Activated T-cell treated with anti-CD3 and anti-CD28 coated beads, Interleukin-2, amount 50 U/mL, for 24 hours (primary cell): ENCODE measurements around the gene TARDBP.
A peak's percentile ranks its signal among the peaks of the same experiment; 100 is the strongest.

Source experiments
- DNase-seq: peaks from one replicate; pipeline ENCODE4 v3.0.0-alpha.2; 2020
- H3K27ac Mint-ChIP-seq: 2 replicates; pipeline ENCODE4 v1.8.0; 2020; ENCODE audit warnings: mild to moderate bottlenecking, mixed read lengths
- H3K27me3 Mint-ChIP-seq: 2 replicates; pipeline ENCODE4 v1.8.0; 2020; ENCODE audit warnings: mixed read lengths
- H3K36me3 Mint-ChIP-seq: 2 replicates; pipeline ENCODE4 v1.8.0; 2020; ENCODE audit warnings: low read depth, mixed read lengths
- H3K4me1 Mint-ChIP-seq: 2 replicates; pipeline ENCODE4 v1.8.0; 2020; ENCODE audit warnings: low read depth, mixed read lengths
- H3K4me3 Mint-ChIP-seq: 2 replicates; pipeline ENCODE4 v1.8.0; 2020; ENCODE audit warnings: mild to moderate bottlenecking, moderate library complexity, mixed read lengths
- H3K9me3 Mint-ChIP-seq: 2 replicates; pipeline ENCODE4 v1.8.0; 2020; ENCODE audit warnings: mixed read lengths

TARDBP gene

GRCh38 chr1:11012260-11013159, at the start of gene TARDBP:
Gene TARDBP (plus strand): TSS chr1:11012654. CDS start chr1:11013728, 1,074 bp downstream.
- Mint-ChIP-seq H3K4me1 (peaks cover 31% of the 10 kb centered on the region), H3K36me3 (peaks cover 43% of the 10 kb centered on the region), H3K27ac (peak within 1 kb of the TSS; percentile 100), H3K27me3 (no peaks in the 10 kb centered on the region), H3K9me3 (no peaks in the 10 kb centered on the region), H3K4me3 (peak within 1 kb of the TSS; percentile 86)
- DNase-seq: peak; percentile 96

- Mint-ChIP-seq H3K27ac (peak overlapping the region; percentile 44), H3K4me1 (peaks cover 13% of the 10 kb centered on the region), H3K4me3 (no peak overlapping the region), H3K27me3 (peaks cover 40% of the 10 kb centered on the region), H3K9me3 (no peaks in the 10 kb centered on the region), H3K36me3 (no peaks in the 10 kb centered on the region)
- DNase-seq: no peak
These were observed 46.8 kb upstream of the TARDBP start for GRCh38 chr1:10965546-10966226.

- Mint-ChIP-seq H3K36me3 (no peaks in the 10 kb centered on the region), H3K27me3 (peaks cover 27% of the 10 kb centered on the region)
- no peak for DNase-seq
These were observed 45.4 kb upstream of the TARDBP start for GRCh38 chr1:10967090-10967489.

GRCh38 chr1:10968411-10968826, 44.0 kb upstream of the TARDBP start:
- Mint-ChIP-seq H3K27me3 (peaks cover 20% of the 10 kb centered on the region), H3K36me3 (no peaks in the 10 kb centered on the region), H3K4me1 (peaks cover 13% of the 10 kb centered on the region), H3K4me3 (no peak overlapping the region), H3K27ac (no peak overlapping the region), H3K9me3 (no peaks in the 10 kb centered on the region)
- no peak for DNase-seq

More at GRCh38 chr1:10967090-10967489, 45.4 kb upstream of the TARDBP start:
- H3K27ac Mint-ChIP-seq: no peak overlapping the region
- H3K4me3 Mint-ChIP-seq: no peak overlapping the region
- H3K4me1 Mint-ChIP-seq: peaks cover 13% of the 10 kb centered on the region
- no peaks in the 10 kb centered on the region for H3K9me3 Mint-ChIP-seq

GRCh38 chr1:10969267-10969970, 43.0 kb upstream of the TARDBP start:
- H3K9me3 Mint-ChIP-seq: no peaks in the 10 kb centered on the region
- peaks cover 13% of the 10 kb centered on the region for H3K4me1 Mint-ChIP-seq
- no peak for DNase-seq
- no peak overlapping the region for H3K4me3 Mint-ChIP-seq
- no peaks in the 10 kb centered on the region for H3K36me3 Mint-ChIP-seq
- H3K27me3 Mint-ChIP-seq: peaks cover 10% of the 10 kb centered on the region
- H3K27ac Mint-ChIP-seq: no peak overlapping the region

- no peaks in the 10 kb centered on the region for H3K36me3 Mint-ChIP-seq
- H3K9me3 Mint-ChIP-seq: no peaks in the 10 kb centered on the region
- H3K27me3 Mint-ChIP-seq: peaks cover 6% of the 10 kb centered on the region
- H3K4me1 Mint-ChIP-seq: peaks cover 10% of the 10 kb centered on the region
- DNase-seq: no peak
- H3K4me3 Mint-ChIP-seq: no peak overlapping the region
- no peak overlapping the region for H3K27ac Mint-ChIP-seq
These were observed 42.5 kb upstream of the TARDBP start for GRCh38 chr1:10969971-10970332.

- Mint-ChIP-seq H3K27me3 (peaks cover 14% of the 10 kb centered on the region), H3K4me1 (no peaks in the 10 kb centered on the region), H3K9me3 (no peaks in the 10 kb centered on the region), H3K27ac (no peak overlapping the region), H3K4me3 (no peak overlapping the region), H3K36me3 (no peaks in the 10 kb centered on the region)
- DNase-seq: no peak
These were observed 38.9 kb upstream of the TARDBP start for GRCh38 chr1:10973552-10973951.

- peaks cover 18% of the 10 kb centered on the region for H3K27me3 Mint-ChIP-seq
- DNase-seq: no peak
- H3K9me3 Mint-ChIP-seq: no peaks in the 10 kb centered on the region
- H3K27ac Mint-ChIP-seq: no peak overlapping the region
- no peaks in the 10 kb centered on the region for H3K36me3 Mint-ChIP-seq
- H3K4me1 Mint-ChIP-seq: no peaks in the 10 kb centered on the region
- no peak overlapping the region for H3K4me3 Mint-ChIP-seq
These were observed 38.2 kb upstream of the TARDBP start for GRCh38 chr1:10973956-10974881.

- Mint-ChIP-seq H3K9me3 (no peaks in the 10 kb centered on the region), H3K36me3 (no peaks in the 10 kb centered on the region), H3K27ac (no peak overlapping the region), H3K4me1 (no peaks in the 10 kb centered on the region), H3K27me3 (peaks cover 24% of the 10 kb centered on the region), H3K4me3 (no peak overlapping the region)
- DNase-seq: no peak
These were observed 36.7 kb upstream of the TARDBP start for GRCh38 chr1:10975567-10976326.

GRCh38 chr1:10978719-10979118, 33.7 kb upstream of the TARDBP start:
- no peak for DNase-seq
- no peaks in the 10 kb centered on the region for H3K9me3 Mint-ChIP-seq
- no peaks in the 10 kb centered on the region for H3K4me1 Mint-ChIP-seq
- H3K4me3 Mint-ChIP-seq: no peak overlapping the region
- no peaks in the 10 kb centered on the region for H3K36me3 Mint-ChIP-seq
- peaks cover 38% of the 10 kb centered on the region for H3K27me3 Mint-ChIP-seq
- H3K27ac Mint-ChIP-seq: no peak overlapping the region

GRCh38 chr1:10979483-10979920, 33.0 kb upstream of the TARDBP start:
- H3K4me3 Mint-ChIP-seq: no peak overlapping the region
- H3K36me3 Mint-ChIP-seq: no peaks in the 10 kb centered on the region
- H3K27ac Mint-ChIP-seq: no peak overlapping the region
- peaks cover 40% of the 10 kb centered on the region for H3K27me3 Mint-ChIP-seq
- no peak for DNase-seq
- no peaks in the 10 kb centered on the region for H3K4me1 Mint-ChIP-seq
- no peaks in the 10 kb centered on the region for H3K9me3 Mint-ChIP-seq

GRCh38 chr1:10980094-10980577, 32.3 kb upstream of the TARDBP start:
- no peak overlapping the region for H3K27ac Mint-ChIP-seq
- H3K4me3 Mint-ChIP-seq: no peak overlapping the region
- no peaks in the 10 kb centered on the region for H3K36me3 Mint-ChIP-seq
- H3K9me3 Mint-ChIP-seq: no peaks in the 10 kb centered on the region
- no peak for DNase-seq
- peaks cover 41% of the 10 kb centered on the region for H3K27me3 Mint-ChIP-seq
- no peaks in the 10 kb centered on the region for H3K4me1 Mint-ChIP-seq
